ENCODE data around the gene CCDC157.

The CCDC157 gene

GRCh38 chr22:30416837-30417236, 60.0 kb downstream of the CCDC157 start:
- no peak for DNase-seq

DNA sequence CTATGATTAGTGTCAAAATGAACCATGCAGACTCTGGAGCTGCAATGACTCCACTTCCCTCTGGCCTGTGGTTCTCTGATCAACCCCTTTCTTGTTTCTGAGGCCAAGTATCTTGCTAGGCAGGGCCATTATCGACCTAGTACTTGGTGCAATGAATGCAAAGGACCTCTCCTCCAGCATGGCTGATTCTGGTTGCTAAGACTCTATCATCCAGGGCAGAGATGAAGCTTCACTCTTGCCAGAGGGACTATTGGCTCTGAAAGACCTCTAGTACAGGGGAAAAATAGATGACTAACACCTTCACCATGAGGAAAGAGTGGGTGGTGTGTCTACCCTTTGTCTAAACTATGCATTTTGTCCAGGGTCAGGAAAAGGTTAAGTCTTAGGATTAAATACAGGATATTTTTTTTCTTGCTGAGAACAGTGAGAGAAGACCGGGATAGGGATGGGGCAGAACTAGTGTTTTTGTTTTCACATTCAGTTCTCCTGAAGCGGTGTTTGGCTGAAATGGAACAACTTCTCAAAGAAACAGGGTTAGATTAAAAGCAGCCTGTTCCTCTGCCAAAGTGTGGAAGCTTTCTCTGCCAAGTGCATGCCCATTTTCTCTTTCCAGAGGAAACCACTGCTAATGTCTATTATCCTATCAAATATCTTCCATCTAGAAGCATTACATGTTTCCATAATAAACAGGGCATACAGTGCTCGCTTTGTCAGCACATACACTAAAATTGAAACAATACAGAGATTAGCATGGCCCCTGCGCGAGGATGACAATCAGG, 63.7 kb downstream of the CCDC157 start:
- no peak for DNase-seq

DNA sequence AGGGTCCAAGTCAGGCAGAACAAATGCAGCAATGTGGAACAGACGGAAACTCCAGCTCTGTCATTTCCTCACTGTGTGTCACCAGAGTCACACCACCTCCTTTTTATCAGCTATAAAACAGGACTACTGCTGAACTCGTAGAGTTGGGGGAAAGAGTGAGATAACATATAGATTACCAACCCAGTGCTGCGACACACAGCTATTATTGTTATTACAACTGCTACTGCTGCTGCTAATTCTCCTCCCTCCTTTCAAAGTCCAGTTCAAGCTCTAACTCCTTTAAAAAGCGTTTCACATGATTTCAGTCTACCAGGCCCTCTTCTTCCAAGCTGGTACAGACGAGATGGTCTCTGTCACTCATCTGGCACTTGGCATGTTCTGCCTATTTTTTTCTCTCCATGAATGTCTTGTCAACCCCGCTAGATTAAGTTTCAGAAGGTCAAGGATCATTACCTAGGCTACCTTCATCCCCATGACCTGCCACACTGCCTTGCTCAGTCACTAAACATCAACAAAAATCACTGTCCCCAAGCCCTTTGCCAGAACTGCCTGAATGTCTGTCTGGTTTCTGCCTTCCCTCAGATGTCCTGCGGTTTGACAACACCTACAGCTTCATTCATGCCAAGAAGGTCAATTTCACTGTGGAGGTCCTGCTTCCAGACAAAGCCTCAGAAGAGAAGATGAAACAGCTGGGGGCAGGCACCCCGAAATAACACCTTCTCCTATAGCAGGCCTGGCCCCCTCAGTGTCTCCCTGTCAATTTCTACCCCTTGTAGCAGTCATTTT, 65.1 kb downstream of the CCDC157 start:
- DNase-seq, result no peak

DNA sequence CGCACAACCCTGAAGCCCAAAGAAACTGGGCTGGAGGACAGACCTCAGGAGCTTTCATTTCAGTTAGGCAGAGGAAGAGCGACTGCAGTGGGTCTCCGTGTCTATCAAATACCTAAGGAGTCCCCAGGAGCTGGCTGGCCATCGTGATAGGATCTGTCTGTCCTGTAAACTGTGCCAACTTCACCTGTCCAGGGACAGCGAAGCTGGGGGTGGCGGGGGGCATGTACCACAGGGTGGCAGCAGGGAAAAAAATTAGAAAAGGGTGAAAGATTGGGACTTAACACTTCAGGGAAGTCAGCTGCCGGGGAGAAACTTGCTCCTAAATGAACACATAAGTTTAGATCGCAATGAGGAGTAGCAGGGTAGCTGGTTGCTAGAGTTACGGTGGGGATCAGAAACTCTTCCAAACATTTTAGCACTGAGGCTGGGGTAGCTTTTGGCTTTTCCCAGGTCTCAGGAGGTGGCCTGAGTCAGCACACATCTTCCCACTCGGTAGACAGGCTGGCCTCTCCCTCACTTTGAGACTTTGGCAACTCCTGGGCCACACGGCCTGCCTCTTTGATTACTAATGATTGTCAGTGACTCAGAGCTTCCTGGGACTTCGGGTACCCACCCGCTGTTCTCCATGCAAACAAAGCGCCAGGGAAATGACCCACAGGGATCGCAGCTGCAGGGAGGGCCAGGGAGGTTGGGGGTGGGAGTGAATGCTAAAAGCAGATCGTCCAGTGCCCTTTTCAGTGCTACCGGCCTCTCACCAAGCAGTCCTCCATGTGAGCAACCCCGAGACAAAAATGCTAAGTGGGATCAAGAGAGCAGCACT, 65.9 kb downstream of the CCDC157 start:
- DNase-seq, result no peak

GRCh38 chr22:30423301-30423958, 66.6 kb downstream of the CCDC157 start:
- no peak for DNase-seq

DNA sequence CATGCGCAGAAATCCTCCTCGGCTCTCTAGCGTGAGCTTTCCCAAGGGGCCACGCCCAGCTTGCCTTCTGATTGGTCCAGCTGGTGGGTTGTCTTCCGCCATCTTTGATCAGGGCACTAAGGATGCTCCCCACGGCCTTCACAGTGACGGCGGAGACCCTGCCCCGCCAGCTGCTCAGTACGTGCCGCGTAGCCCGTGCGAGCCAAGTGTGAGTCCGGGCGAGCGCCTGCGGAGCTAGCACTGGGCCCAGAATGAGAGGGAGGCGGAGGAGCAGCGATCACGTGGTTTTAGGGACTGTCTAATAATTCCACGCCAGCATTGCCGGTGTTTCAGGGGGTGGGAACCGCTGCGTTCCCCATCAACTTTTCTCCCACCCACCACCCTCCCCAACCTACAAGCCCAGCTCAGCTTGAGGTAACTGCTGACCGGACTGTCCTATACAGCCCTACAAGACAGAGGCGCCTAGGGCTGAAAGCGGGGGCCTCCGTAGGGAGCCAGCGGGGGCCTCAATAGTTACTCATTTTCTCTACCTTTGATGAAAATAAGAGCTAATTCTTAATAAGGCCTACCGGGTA, 67.2 kb downstream of the CCDC157 start:
- peak; percentile 99 for DNase-seq

DNA sequence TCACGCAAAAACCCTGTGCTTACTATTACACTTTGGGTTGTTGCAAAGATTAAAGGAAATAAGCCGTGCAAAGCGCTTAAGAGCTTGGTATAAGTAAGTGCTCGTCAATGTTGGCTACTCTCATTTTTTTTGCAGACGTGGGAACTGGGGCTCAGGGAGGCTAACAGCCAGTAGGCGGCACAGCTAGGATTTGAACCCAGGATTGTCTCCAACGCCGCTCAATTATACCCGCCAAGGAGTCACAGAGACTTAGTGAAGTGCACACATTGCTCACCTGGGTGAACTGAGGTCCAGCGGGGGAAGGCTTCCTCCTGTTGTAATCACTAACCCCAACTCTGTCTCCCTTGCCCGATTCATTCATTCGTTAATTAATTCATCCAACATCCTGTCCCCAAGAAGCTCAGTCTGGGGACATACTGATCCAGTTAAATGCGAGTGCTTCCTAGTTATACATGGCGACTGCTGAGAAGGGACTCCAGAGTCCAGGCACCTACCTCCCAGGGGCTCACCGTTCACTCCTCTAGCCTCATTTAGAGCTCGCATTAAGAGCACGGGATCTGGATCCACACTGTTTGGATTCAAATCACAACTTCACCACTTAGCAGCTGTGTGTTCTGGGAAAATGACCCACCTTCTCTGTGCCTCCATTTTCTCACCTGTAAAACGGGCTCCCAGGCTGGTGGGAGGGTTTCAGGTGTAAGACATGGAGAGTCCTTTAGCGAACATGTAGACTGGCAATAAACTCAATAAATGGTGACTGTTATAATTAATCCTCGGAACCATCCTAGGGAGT, 67.9 kb downstream of the CCDC157 start:
- no peak for DNase-seq

DNA sequence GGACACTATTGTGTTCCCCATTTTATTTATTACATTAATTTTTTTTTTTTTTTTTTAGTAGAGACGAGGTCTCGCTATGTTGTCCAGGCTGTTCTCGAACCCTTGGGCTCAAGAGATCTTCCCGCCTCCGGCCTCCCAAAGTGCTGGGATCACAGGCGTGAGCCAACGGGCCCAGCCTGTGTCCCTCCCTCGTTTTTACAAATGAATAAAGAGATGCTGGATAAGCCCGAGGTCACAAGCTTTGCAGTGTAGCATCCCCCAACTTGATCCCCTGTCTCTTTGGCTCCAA, 68.5 kb downstream of the CCDC157 start:
- DNase-seq, result no peak

- DNase-seq, result peak; percentile 28
Measured at GRCh38 chr22:30425616-30426387, 69.0 kb downstream of the CCDC157 start, which contains the start of gene MTFP1. MTFP1 (plus strand) TSS chr22:30425768; CDS start chr22:30425880, 112 bp downstream.
